Esophagus squamous epithelium (tissue), 4 donors: ENCODE data around the gene MTLN.

Source experiments
- POLR2A ChIP-seq, 4 donors: fragments of 450-650 bp; IDR thresholded peaks; one replicate each; pipeline ENCODE4 v1.6.1; 2017; ENCODE audit warnings: antibody characterized with exemption in 4 of 4, mild to moderate bottlenecking in 4 of 4, moderate library complexity in 3 of 4
- TF ChIP-seq, protein P1 (sequence below), 6 experiments: fragments of 450-650 bp in 4 of 6; fragments of 200-600 bp in 2 of 6; sonication (generic) in 2 of 6; IDR thresholded peaks; one replicate each; pipeline ENCODE4 v1.5.1; 2016 to 2019; ENCODE audit warnings: antibody characterized with exemption in 6 of 6, mild to moderate bottlenecking in 4 of 6, moderate library complexity in 4 of 6

GRCh38 chr2:110215091-110215490 is 2.7 kb upstream of the MTLN start:
- TF ChIP-seq, protein P1, sequence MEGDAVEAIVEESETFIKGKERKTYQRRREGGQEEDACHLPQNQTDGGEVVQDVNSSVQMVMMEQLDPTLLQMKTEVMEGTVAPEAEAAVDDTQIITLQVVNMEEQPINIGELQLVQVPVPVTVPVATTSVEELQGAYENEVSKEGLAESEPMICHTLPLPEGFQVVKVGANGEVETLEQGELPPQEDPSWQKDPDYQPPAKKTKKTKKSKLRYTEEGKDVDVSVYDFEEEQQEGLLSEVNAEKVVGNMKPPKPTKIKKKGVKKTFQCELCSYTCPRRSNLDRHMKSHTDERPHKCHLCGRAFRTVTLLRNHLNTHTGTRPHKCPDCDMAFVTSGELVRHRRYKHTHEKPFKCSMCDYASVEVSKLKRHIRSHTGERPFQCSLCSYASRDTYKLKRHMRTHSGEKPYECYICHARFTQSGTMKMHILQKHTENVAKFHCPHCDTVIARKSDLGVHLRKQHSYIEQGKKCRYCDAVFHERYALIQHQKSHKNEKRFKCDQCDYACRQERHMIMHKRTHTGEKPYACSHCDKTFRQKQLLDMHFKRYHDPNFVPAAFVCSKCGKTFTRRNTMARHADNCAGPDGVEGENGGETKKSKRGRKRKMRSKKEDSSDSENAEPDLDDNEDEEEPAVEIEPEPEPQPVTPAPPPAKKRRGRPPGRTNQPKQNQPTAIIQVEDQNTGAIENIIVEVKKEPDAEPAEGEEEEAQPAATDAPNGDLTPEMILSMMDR (IDR thresholded peaks at IDR 0.05) = no peak
- TF ChIP-seq POLR2A (IDR thresholded peaks at IDR 0.05) = no peak
